ENCODE results near the gene SORCS1.

DNA sequence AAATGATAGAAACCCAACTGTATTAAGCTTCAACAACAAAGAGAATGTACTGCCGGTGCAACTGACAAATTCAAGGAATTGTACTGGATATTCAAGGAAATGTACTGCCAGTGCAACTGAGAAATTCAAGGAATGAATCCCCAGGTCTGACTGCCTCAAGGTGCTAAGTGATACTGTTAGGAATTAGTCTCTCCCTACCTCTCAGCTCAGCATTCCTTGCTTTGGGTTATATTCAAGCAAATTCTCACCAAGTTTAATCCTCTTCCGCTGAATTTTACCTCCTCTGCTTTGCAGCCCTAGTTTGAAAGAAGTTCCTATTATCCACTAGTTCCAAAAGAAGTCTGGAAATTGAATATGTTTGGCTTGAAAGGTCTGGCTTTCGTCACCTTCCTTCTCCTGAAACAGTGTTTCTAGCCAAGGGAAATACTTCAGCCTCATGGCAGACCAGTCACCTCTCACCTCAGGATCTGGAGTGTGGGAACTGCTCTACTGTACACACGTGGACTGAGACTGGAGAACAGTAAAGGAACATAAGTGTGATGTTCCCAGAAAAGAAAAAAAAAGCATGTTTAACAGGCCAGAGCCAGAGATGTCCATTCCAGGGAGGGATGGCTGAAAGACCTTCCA is 60.4 kb downstream of the SORCS1 start:
- TF ChIP-seq, protein P1, sequence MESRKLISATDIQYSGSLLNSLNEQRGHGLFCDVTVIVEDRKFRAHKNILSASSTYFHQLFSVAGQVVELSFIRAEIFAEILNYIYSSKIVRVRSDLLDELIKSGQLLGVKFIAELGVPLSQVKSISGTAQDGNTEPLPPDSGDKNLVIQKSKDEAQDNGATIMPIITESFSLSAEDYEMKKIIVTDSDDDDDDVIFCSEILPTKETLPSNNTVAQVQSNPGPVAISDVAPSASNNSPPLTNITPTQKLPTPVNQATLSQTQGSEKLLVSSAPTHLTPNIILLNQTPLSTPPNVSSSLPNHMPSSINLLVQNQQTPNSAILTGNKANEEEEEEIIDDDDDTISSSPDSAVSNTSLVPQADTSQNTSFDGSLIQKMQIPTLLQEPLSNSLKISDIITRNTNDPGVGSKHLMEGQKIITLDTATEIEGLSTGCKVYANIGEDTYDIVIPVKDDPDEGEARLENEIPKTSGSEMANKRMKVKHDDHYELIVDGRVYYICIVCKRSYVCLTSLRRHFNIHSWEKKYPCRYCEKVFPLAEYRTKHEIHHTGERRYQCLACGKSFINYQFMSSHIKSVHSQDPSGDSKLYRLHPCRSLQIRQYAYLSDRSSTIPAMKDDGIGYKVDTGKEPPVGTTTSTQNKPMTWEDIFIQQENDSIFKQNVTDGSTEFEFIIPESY (IDR thresholded peaks at IDR 0.05; ENCODE audit: borderline replicate concordance, low read depth) = no peak
- TF ChIP-seq, protein P2, sequence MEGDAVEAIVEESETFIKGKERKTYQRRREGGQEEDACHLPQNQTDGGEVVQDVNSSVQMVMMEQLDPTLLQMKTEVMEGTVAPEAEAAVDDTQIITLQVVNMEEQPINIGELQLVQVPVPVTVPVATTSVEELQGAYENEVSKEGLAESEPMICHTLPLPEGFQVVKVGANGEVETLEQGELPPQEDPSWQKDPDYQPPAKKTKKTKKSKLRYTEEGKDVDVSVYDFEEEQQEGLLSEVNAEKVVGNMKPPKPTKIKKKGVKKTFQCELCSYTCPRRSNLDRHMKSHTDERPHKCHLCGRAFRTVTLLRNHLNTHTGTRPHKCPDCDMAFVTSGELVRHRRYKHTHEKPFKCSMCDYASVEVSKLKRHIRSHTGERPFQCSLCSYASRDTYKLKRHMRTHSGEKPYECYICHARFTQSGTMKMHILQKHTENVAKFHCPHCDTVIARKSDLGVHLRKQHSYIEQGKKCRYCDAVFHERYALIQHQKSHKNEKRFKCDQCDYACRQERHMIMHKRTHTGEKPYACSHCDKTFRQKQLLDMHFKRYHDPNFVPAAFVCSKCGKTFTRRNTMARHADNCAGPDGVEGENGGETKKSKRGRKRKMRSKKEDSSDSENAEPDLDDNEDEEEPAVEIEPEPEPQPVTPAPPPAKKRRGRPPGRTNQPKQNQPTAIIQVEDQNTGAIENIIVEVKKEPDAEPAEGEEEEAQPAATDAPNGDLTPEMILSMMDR (IDR thresholded peaks at IDR 0.05) = no peak
- peak in 1 of 2 experiments; percentile 48; a peak in 1 of 4 replicates for TF ChIP-seq EP300 (IDR thresholded peaks at IDR 0.05; ENCODE audit: borderline replicate concordance in 1 of 2, low read depth in 1 of 2, low read length in 1 of 2)
- no peak for TF ChIP-seq FOXM1 (IDR thresholded peaks at IDR 0.05; ENCODE audit: low read depth)
- TF ChIP-seq, protein P3, sequence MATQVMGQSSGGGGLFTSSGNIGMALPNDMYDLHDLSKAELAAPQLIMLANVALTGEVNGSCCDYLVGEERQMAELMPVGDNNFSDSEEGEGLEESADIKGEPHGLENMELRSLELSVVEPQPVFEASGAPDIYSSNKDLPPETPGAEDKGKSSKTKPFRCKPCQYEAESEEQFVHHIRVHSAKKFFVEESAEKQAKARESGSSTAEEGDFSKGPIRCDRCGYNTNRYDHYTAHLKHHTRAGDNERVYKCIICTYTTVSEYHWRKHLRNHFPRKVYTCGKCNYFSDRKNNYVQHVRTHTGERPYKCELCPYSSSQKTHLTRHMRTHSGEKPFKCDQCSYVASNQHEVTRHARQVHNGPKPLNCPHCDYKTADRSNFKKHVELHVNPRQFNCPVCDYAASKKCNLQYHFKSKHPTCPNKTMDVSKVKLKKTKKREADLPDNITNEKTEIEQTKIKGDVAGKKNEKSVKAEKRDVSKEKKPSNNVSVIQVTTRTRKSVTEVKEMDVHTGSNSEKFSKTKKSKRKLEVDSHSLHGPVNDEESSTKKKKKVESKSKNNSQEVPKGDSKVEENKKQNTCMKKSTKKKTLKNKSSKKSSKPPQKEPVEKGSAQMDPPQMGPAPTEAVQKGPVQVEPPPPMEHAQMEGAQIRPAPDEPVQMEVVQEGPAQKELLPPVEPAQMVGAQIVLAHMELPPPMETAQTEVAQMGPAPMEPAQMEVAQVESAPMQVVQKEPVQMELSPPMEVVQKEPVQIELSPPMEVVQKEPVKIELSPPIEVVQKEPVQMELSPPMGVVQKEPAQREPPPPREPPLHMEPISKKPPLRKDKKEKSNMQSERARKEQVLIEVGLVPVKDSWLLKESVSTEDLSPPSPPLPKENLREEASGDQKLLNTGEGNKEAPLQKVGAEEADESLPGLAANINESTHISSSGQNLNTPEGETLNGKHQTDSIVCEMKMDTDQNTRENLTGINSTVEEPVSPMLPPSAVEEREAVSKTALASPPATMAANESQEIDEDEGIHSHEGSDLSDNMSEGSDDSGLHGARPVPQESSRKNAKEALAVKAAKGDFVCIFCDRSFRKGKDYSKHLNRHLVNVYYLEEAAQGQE (IDR thresholded peaks at IDR 0.05; ENCODE audit: low read depth, low read length) = no peak
- no peak for TF ChIP-seq SIN3A (IDR thresholded peaks at IDR 0.05; ENCODE audit: borderline replicate concordance, low read depth, low read length)
- no peak for TF ChIP-seq YY1 (IDR thresholded peaks at IDR 0.05; ENCODE audit: low read depth)
